NCI-H526 (cell line): ENCODE data around the gene IQCK.
A peak's percentile ranks its signal among the peaks of the same experiment; 100 is the strongest.

Source experiments
- DNase-seq, 2 experiments: peaks; one replicate each; lab custom pipeline; 2025; lab: John Stamatoyannopoulos, UW

IQCK gene

GRCh38 chr16:19837331-19837980, 119.4 kb downstream of the IQCK start:
- DNase-seq = no peak

- no peak for DNase-seq
Measured at GRCh38 chr16:19837984-19838707, 120.1 kb downstream of the IQCK start.

GRCh38 chr16:19840524-19841110, 122.5 kb downstream of the IQCK start:
- no peak for DNase-seq

- no peak for DNase-seq
Measured at GRCh38 chr16:19841184-19841583, 123.1 kb downstream of the IQCK start.

GRCh38 chr16:19842426-19843157, 124.5 kb downstream of the IQCK start:
- DNase-seq = no peak

GRCh38 chr16:19843371-19843770, 125.3 kb downstream of the IQCK start:
- no peak for DNase-seq

GRCh38 chr16:19844945-19845641, 127.0 kb downstream of the IQCK start:
- DNase-seq = no peak

- no peak for DNase-seq
Measured at GRCh38 chr16:19846436-19846835, 128.4 kb downstream of the IQCK start.

- DNase-seq = no peak
Measured at GRCh38 chr16:19848756-19849155, 130.7 kb downstream of the IQCK start.

GRCh38 chr16:19850131-19850817, 132.2 kb downstream of the IQCK start:
- DNase-seq = no peak

- no peak for DNase-seq
Measured at GRCh38 chr16:19851476-19851875, 133.4 kb downstream of the IQCK start.

- DNase-seq = no peak
Measured at GRCh38 chr16:19853132-19853741, 135.2 kb downstream of the IQCK start.

- peak; percentile 96 to 97 for DNase-seq
Measured at GRCh38 chr16:19853742-19854542, 135.9 kb downstream of the IQCK start.

GRCh38 chr16:19854543-19854876, 136.4 kb downstream of the IQCK start:
- peak; percentile 93 to 97 for DNase-seq

- no peak for DNase-seq
Measured at GRCh38 chr16:19856120-19856519, 138.0 kb downstream of the IQCK start.

- no peak for DNase-seq
Measured at GRCh38 chr16:19857593-19858339, 139.7 kb downstream of the IQCK start.

- no peak for DNase-seq
Measured at GRCh38 chr16:19858340-19859018, 140.4 kb downstream of the IQCK start.

GRCh38 chr16:19859166-19859565, 141.1 kb downstream of the IQCK start:
- DNase-seq = no peak

GRCh38 chr16:19859603-19860002, 141.5 kb downstream of the IQCK start:
- DNase-seq = no peak
